ENCODE data around the gene ARHGEF16.

Gene ARHGEF16

GRCh38 chr1:3502641-3503524 lies 48.4 kb downstream of the ARHGEF16 start:
- no peak for DNase-seq (ENCODE audit: low spot score)

DNA sequence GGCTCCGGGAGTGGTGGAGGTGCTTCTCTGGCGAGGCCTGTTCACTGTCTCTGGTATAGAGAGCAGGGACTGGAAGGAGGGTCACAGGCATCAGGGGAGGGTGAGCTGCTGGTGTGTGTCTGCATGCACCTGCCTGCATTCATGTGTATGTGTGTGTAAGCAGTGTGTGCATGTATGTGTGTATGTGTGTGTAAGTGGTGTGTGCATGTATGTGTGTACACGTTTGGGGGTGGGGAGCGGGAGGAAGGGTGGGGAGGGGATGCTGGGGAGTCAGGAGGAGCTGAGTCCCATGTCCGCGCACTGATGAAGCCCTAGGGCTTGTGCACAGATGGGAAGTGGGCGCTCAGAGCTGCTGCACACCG lies 49.0 kb downstream of the ARHGEF16 start:
- DNase-seq (ENCODE audit: low spot score) = no peak

DNA sequence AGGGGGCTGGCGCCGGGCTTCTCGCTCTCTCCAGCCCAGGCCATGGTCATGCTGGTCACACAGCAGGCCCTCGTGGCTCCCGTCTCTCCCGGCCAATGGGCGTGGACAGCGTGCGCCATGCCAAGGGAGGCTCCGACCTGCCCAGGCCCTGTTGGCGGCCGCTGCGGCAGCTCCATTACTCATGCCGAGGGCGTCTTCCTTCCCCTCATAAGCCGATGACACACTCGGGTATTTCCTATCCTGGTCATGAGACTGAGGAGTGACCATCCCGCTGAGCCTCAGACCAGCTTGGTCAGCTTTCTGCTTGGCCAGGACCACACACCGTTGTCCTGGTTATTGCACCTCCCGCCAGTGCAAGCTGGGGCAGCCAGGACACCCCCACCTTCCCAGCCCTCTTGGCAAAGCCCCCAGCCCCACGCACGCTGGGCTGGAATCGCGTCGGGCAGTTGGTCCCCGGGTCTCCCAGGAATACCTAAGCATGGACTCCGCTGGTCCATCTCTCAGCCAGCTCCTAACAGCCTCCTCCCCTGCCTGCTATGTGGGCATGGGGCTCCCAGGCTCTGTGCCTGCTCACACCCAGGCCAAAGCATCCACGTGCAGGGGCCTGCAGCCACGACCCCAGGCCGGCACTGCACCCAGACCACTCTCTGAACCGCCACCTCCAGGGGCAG lies 49.8 kb downstream of the ARHGEF16 start:
- DNase-seq (ENCODE audit: low spot score) = peak; percentile 97

GRCh38 chr1:3504822-3505153 lies 50.3 kb downstream of the ARHGEF16 start:
- peak; percentile 67 for DNase-seq (ENCODE audit: low spot score)

DNA sequence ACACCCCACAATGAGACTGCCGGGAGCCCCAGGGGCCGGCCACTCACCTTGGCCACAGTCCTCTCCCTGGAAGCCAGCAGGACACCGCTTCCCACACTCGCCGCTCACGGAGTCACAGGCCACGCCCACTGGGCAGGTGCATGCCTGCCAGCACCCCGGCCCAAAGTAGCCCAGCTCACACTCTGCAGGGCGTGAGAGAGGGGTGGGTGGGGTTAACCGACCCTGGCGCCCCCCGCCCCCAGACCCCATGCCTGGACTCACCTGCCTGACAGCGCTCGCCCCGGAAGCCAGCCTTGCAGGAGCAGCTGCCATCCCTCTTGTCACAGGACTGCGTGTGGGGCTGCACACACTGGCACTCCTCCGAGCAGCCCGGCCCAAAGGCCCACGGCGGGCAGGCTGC lies 50.7 kb downstream of the ARHGEF16 start:
- no peak for DNase-seq (ENCODE audit: low spot score)

- DNase-seq (ENCODE audit: low spot score) = no peak
Measured at GRCh38 chr1:3506041-3506440, 51.6 kb downstream of the ARHGEF16 start.

GRCh38 chr1:3506943-3507342 lies 52.5 kb downstream of the ARHGEF16 start:
- no peak for DNase-seq (ENCODE audit: low spot score)

GRCh38 chr1:3507636-3508275 lies 53.3 kb downstream of the ARHGEF16 start:
- DNase-seq (ENCODE audit: low spot score) = no peak

- DNase-seq (ENCODE audit: low spot score) = no peak
Measured at GRCh38 chr1:3508757-3509415, 54.4 kb downstream of the ARHGEF16 start.

- DNase-seq (ENCODE audit: low spot score) = no peak
Measured at GRCh38 chr1:3509721-3510120, 55.3 kb downstream of the ARHGEF16 start.

GRCh38 chr1:3510136-3510955 lies 55.9 kb downstream of the ARHGEF16 start:
- DNase-seq (ENCODE audit: low spot score) = peak; percentile 49

- DNase-seq (ENCODE audit: low spot score) = no peak
Measured at GRCh38 chr1:3510956-3511250, 56.4 kb downstream of the ARHGEF16 start.

DNA sequence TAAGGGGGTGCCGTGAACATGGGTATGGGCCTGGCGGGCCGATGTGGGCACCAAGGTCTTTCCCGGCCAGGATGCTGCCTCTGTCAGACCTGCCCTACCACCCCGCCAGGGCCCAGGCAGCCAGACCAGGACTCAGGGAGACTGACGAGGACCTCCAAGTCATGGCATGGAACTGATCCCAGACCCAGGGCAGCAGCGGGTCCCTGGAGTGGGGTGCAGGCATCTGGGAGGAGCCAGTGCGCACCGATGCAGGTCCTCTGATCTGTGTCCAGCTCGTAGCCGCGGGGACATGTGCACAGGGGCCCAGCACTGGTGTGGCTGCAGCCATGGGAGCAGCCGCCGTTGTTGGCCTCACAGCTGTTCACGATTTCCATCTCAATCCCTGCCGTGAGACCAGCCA lies 56.8 kb downstream of the ARHGEF16 start:
- no peak for DNase-seq (ENCODE audit: low spot score)

GRCh38 chr1:3511856-3512255 lies 57.4 kb downstream of the ARHGEF16 start:
- DNase-seq (ENCODE audit: low spot score) = no peak

DNA sequence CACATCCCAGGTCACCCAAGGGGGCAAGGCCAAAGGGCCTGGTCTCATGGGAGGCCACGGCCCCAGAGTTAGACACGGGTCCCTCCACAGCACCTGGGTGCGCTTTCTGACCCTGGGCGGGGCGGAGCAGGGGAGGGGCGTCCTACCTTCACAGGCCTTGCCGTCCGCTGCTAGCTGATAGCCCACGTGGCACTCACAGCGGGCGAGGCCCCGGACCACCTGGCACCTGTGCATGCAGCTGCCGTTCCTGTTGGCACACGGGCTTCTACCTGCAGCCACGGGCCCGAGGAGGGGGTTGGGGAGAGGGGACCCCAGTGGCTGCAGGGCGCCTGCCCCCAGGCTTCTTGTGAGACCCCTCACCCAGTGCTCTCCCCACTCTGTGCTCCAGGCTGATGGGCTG lies 59.9 kb downstream of the ARHGEF16 start:
- DNase-seq (ENCODE audit: low spot score) = no peak

- no peak for DNase-seq (ENCODE audit: low spot score)
Measured at GRCh38 chr1:3515272-3515671, 60.8 kb downstream of the ARHGEF16 start.

DNA sequence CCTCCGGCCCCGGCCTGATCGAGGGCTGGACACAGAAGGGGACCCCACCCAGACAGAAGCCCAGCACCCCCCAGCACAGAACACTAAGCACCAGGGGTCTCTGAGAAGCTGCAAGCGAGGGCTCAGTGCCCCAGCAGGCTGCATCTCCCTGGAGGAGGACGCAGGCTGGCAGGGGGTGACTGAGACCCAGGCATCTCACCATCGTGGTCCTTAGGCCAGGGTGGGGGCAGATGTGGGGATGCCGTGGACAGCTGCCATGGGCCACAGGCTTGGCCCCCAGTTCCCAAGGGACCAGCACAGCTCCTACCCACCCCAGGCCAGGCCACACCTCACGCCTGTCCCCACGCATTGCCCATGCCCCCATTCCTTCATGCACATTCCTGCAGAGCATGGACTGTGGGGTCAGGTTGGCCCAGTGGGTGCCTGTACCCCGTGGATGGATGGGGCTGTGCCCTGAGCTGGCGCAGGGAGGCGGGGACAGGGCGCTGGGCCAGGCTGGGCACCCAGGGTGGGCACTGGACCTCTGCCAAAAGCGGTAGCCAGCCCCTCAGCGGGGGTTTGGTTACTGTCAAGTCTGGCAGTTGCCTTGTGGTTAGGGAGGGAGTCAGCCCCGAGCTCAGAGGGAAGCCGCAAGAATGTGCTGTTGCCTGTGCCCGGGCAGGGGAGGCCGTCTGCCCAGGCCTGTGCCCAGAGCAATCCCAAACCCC lies 61.5 kb downstream of the ARHGEF16 start:
- DNase-seq (ENCODE audit: low spot score) = peak; percentile 75

- no peak for DNase-seq (ENCODE audit: low spot score)
Measured at GRCh38 chr1:3516481-3516869, 62.0 kb downstream of the ARHGEF16 start.

DNA sequence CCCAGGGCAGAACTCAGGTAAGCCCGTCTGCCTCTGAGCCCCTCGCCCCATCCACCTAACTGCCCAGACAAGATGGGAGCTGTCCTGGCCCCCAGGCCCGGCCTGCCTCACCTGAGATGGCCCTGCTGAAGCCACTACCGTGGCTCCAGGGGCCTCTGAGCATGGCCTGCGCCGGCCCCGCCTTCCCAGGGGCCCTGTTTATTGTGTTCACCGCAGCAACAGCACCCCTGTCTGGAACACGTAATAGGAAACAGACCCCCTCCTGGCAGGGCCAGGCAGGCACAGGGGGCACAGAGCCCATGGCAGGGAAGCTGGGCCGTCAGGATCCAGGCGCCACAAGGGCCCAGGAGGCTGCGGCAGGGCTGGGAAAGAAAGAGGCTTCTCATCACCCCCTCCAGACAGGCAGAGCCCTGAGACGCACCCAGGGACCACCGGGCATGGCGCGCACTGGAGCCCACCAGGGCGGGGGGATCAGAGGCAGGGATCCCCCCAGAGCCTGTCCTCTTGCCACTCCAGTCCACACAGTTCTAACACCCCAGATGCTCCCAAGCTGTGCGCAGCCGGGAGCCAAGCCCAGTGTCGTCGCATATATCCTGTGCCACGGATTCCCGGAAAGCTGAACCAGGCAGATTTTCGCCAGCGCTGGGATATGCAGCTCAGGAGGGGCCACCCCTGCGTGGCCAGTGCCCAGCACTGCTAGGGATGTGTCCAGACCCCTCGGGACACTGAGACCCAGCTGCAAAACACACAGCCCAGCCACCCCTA lies 62.6 kb downstream of the ARHGEF16 start:
- DNase-seq (ENCODE audit: low spot score) = no peak

- DNase-seq (ENCODE audit: low spot score) = no peak
Measured at GRCh38 chr1:3518256-3518655, 63.8 kb downstream of the ARHGEF16 start.

DNA sequence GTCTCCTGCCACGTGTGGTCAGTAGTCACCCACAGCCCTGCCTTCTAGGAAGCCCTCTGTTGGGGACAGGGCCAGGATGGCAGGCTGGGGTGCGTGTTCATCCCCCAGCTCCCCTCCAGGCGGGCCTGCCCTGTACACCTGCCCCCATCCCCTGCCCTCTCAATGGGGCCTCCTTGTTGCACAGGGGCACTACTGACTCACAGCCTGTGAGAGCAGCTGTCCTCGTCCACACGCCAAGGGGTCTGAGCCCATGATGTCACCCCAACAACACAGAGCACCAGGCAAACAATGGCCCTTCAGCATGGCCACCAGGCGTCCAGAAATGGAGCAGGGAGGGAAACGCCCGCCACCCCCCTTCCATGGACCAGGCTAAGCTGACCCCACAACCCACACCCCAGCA lies 64.3 kb downstream of the ARHGEF16 start:
- no peak for DNase-seq (ENCODE audit: low spot score)
